ENCODE data around the gene ACVRL1. TPM values are rescaled to one million over a fixed set of nuclear protein-coding genes. Genes with fewer than 3 reads are reported as not detected.

Gene ACVRL1
- total and polyA plus RNA-seq, 4 donors, result 3.1 to 7.9 (median 6.1) TPM

DNA sequence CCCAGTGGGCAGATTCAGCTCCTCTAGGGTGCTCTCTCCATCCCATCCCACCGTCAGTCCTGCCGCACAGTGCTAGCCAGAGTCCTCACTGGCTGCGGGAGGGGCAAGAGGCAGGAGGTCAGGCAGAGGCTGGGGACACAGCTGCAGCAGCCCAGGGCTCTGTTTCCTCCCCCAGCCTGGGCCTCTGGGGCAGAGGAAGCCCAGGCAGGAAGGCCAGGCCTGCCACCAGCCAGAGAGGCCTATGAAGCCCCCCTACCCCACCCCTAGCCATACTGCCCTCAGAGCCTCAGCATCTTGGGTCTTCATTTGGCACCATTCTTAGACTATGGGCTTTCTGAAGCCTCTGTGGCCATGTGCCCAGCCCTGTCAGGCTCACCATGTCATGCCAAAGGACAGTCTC is 3.4 kb downstream of the ACVRL1 start:
- Histone ChIP-seq H3K36me3 (ENCODE audit: control insufficient read depth in 4 of 4, insufficient read depth in 3 of 4, low read depth in 1 of 4, low read length in 3 of 4) (no peaks in the 10 kb centered on the region), H3K9me3 (ENCODE audit: control insufficient read depth in 4 of 4, low read length in 3 of 4) (no peaks in the 10 kb centered on the region), H3K27me3 (ENCODE audit: control insufficient read depth in 4 of 4, insufficient read depth in 4 of 4, low read length in 3 of 4) (no peaks in the 10 kb centered on the region), H3K27ac (ENCODE audit: low read depth in 1 of 2, low read length in 2 of 2) (peak overlapping the region in 1 of 2 donors; percentile 3), H3K4me1 (ENCODE audit: control insufficient read depth in 4 of 4, insufficient read depth in 4 of 4, low read length in 3 of 4) (peaks cover 4 to 13% (median 8%) of the 10 kb centered on the region in 4 donors), H3K4me3 (ENCODE audit: low read depth in 1 of 3, low read length in 3 of 3) (no peak overlapping the region), H3K9ac (ENCODE audit: low read depth in 1 of 2, low read length in 2 of 2) (no peak overlapping the region)
- WGBS, result 71% methylated on average over 3 of the region's 3 CpGs
- no peak for TF ChIP-seq RAD21 (IDR thresholded peaks at IDR 0.05)
- no peak for TF ChIP-seq GABPA (IDR thresholded peaks at IDR 0.05 in 1 of 2, conservative IDR thresholded peaks at IDR 0.05 in 1 of 2)
- no peak for TF ChIP-seq JUND (IDR thresholded peaks at IDR 0.05)
- no peak for TF ChIP-seq EGR1 (IDR thresholded peaks at IDR 0.05; ENCODE audit: low read depth in 2 of 2)
- no peak for TF ChIP-seq MAX (IDR thresholded peaks at IDR 0.05)
- TF ChIP-seq, protein P1, sequence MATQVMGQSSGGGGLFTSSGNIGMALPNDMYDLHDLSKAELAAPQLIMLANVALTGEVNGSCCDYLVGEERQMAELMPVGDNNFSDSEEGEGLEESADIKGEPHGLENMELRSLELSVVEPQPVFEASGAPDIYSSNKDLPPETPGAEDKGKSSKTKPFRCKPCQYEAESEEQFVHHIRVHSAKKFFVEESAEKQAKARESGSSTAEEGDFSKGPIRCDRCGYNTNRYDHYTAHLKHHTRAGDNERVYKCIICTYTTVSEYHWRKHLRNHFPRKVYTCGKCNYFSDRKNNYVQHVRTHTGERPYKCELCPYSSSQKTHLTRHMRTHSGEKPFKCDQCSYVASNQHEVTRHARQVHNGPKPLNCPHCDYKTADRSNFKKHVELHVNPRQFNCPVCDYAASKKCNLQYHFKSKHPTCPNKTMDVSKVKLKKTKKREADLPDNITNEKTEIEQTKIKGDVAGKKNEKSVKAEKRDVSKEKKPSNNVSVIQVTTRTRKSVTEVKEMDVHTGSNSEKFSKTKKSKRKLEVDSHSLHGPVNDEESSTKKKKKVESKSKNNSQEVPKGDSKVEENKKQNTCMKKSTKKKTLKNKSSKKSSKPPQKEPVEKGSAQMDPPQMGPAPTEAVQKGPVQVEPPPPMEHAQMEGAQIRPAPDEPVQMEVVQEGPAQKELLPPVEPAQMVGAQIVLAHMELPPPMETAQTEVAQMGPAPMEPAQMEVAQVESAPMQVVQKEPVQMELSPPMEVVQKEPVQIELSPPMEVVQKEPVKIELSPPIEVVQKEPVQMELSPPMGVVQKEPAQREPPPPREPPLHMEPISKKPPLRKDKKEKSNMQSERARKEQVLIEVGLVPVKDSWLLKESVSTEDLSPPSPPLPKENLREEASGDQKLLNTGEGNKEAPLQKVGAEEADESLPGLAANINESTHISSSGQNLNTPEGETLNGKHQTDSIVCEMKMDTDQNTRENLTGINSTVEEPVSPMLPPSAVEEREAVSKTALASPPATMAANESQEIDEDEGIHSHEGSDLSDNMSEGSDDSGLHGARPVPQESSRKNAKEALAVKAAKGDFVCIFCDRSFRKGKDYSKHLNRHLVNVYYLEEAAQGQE (IDR thresholded peaks at IDR 0.05), result no peak
- TF ChIP-seq HNF4G (IDR thresholded peaks at IDR 0.05), result no peak
- TF ChIP-seq FOXA1 (IDR thresholded peaks at IDR 0.05), result no peak
- no peak for TF ChIP-seq FOXA2 (IDR thresholded peaks at IDR 0.05)
- no peak for DNase-seq (ENCODE audit: low spot score)

- no peaks in the 10 kb centered on the region for H3K27me3 ChIP-seq (ENCODE audit: control insufficient read depth in 4 of 4, insufficient read depth in 4 of 4, low read length in 3 of 4)
- no peak overlapping the region for H3K4me3 ChIP-seq (ENCODE audit: low read depth in 1 of 3, low read length in 3 of 3)
- WGBS, result 85% methylated on average over 6 of the region's 6 CpGs
- H3K4me1 ChIP-seq (ENCODE audit: control insufficient read depth in 4 of 4, insufficient read depth in 4 of 4, low read length in 3 of 4), result peaks cover 4 to 13% (median 8%) of the 10 kb centered on the region in 4 donors
- TF ChIP-seq JUND (IDR thresholded peaks at IDR 0.05) (no peak), HNF4G (IDR thresholded peaks at IDR 0.05) (no peak), YY1 (IDR thresholded peaks at IDR 0.05) (no peak), FOXA2 (IDR thresholded peaks at IDR 0.05) (no peak), RAD21 (IDR thresholded peaks at IDR 0.05) (no peak), MAX (IDR thresholded peaks at IDR 0.05) (no peak), SP1 (IDR thresholded peaks at IDR 0.05) (no peak), EGR1 (IDR thresholded peaks at IDR 0.05; ENCODE audit: low read depth in 2 of 2) (no peak), HNF4A (conservative IDR thresholded peaks at IDR 0.05) (no peak), NR2F2 (IDR thresholded peaks at IDR 0.05) (no peak), GABPA (IDR thresholded peaks at IDR 0.05 in 1 of 2, conservative IDR thresholded peaks at IDR 0.05 in 1 of 2) (no peak), FOXA1 (IDR thresholded peaks at IDR 0.05) (no peak), RXRA (IDR thresholded peaks at IDR 0.05) (no peak), TAF1 (conservative IDR thresholded peaks at IDR 0.05) (no peak)
- TF ChIP-seq, protein P2, sequence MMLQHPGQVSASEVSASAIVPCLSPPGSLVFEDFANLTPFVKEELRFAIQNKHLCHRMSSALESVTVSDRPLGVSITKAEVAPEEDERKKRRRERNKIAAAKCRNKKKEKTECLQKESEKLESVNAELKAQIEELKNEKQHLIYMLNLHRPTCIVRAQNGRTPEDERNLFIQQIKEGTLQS (IDR thresholded peaks at IDR 0.05), result no peak
- TF ChIP-seq, protein P3, sequence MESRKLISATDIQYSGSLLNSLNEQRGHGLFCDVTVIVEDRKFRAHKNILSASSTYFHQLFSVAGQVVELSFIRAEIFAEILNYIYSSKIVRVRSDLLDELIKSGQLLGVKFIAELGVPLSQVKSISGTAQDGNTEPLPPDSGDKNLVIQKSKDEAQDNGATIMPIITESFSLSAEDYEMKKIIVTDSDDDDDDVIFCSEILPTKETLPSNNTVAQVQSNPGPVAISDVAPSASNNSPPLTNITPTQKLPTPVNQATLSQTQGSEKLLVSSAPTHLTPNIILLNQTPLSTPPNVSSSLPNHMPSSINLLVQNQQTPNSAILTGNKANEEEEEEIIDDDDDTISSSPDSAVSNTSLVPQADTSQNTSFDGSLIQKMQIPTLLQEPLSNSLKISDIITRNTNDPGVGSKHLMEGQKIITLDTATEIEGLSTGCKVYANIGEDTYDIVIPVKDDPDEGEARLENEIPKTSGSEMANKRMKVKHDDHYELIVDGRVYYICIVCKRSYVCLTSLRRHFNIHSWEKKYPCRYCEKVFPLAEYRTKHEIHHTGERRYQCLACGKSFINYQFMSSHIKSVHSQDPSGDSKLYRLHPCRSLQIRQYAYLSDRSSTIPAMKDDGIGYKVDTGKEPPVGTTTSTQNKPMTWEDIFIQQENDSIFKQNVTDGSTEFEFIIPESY (IDR thresholded peaks at IDR 0.05), result no peak
- TF ChIP-seq, protein P1 (IDR thresholded peaks at IDR 0.05), result no peak
- TF ChIP-seq, protein P4, sequence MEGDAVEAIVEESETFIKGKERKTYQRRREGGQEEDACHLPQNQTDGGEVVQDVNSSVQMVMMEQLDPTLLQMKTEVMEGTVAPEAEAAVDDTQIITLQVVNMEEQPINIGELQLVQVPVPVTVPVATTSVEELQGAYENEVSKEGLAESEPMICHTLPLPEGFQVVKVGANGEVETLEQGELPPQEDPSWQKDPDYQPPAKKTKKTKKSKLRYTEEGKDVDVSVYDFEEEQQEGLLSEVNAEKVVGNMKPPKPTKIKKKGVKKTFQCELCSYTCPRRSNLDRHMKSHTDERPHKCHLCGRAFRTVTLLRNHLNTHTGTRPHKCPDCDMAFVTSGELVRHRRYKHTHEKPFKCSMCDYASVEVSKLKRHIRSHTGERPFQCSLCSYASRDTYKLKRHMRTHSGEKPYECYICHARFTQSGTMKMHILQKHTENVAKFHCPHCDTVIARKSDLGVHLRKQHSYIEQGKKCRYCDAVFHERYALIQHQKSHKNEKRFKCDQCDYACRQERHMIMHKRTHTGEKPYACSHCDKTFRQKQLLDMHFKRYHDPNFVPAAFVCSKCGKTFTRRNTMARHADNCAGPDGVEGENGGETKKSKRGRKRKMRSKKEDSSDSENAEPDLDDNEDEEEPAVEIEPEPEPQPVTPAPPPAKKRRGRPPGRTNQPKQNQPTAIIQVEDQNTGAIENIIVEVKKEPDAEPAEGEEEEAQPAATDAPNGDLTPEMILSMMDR (IDR thresholded peaks at IDR 0.05; ENCODE audit: low read depth, low read length, missing input control), result no peak
- H3K27ac ChIP-seq (ENCODE audit: low read depth in 1 of 2, low read length in 2 of 2), result no peak overlapping the region
- no peak for DNase-seq (ENCODE audit: low spot score)
- H3K36me3 ChIP-seq (ENCODE audit: control insufficient read depth in 4 of 4, insufficient read depth in 3 of 4, low read depth in 1 of 4, low read length in 3 of 4), result no peaks in the 10 kb centered on the region
- no peak overlapping the region for H3K9ac ChIP-seq (ENCODE audit: low read depth in 1 of 2, low read length in 2 of 2)
- H3K9me3 ChIP-seq (ENCODE audit: control insufficient read depth in 4 of 4, low read length in 3 of 4), result no peaks in the 10 kb centered on the region
These were observed 4.0 kb downstream of the ACVRL1 start for GRCh38 chr12:51911307-51911706.

All from liver (tissue), 9 donors.